ENCODE measurements around the gene CRACR2A.

DNA sequence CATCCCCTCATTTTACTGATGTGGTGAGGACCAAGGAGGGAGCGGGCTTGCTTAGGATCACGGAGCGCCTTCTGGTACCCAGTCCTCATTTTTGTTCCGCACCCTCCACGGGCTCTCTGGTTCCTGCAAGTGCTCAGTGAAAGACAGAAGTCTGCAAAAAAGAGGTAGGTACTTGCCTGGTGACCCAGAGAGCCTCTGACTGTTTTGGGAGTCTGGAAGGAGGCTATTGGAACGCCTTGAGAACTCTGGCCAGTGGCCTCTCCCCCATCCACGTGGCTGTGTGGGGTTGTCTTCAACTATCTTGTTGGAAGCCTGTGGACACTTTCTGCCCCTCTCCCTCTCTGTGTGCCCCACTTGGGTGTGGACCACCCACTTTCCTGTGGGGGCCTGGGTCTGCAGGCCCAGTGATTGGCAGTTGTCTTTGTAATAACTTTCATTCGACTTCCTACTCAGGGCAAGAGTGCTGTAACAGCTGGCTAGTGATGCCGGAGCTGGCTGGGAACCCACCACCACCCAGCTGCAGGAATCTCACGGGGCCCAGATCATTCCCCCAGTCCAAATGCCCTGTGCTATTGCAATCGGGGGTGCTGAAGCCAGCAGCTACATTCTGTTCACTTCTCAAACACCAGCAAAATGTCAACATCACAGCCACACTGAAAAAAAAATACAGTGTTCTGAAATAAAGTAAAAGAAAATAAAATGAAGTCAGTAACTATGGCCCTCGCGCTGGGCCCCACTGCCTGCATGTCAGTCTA lies 139.1 kb downstream of the CRACR2A start:
- TF ChIP-seq POLR2AphosphoS5 (IDR thresholded peaks at IDR 0.05; ENCODE audit: low read depth, low read length) (no peak), POLR2A (IDR thresholded peaks at IDR 0.05; ENCODE audit: low read depth, low read length) (no peak)
